Testis (tissue), 2 donors: Measurements from ENCODE around the gene QRFP.

ENCODE experiments used
- CTCF ChIP-seq, 3 experiments: fragments of 450-650 bp in 2 of 3; fragments of 200-600 bp in 1 of 3; sonication (generic) in 1 of 3; IDR thresholded peaks; one replicate each; pipeline ENCODE4 v1.5.1; 2016 to 2019; ENCODE audit warnings: antibody characterized with exemption in 3 of 3, mild to moderate bottlenecking in 2 of 3, moderate library complexity in 1 of 3
- POLR2A ChIP-seq: fragments of 450-650 bp; IDR thresholded peaks from one replicate; pipeline ENCODE4 v1.6.1; 2017; ENCODE audit warnings: antibody characterized with exemption, mild to moderate bottlenecking, moderate library complexity

DNA sequence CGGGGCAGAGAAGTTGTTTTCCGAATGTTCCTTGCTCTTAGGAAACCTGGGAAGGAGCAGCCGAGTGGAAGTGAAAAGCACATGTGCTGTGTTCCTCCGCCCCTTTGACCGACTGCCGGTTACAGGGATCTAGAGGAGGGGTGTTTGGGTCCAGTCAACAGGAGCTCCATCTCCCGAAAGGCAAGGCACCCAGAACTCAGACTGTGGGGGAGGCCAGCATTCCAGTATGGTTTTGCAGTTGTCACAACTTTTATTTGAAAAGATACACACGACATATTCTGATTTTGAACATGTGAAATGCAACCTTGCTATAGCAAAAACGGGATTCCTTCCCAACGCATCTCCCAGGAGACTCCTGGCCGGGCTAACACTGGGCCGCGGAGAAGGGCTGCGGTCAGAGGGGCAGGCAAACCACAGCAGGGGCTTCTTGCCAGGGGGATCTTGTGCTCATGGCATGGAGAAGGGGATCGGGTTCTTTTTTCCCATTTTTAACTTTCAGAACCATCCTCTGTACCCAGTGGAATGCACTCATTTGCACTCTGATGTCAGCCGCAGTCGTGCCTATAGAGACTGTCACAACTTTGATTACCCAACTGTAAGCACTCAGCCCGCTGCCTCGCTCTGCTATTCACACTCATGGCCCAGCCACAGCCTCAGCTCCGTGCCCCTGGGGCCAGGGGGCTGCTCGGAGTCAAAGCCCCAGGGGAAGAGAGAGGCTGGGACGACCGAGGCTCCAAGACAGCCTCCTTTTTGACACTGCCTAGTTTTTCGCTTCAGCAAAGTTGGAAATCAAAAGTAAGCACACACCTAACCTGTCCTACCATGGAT, 3.9 kb downstream of the QRFP start:
- no peak for TF ChIP-seq CTCF (IDR thresholded peaks at IDR 0.05)
- no peak for TF ChIP-seq POLR2A
